SU-DHL-6 (cell line): ENCODE data around the gene WNT10A.

Experiments used
- H2AFZ ChIP-seq: fragments of 200-600 bp; sonication (generic); 2 replicates; pipeline ENCODE4 v1.6.1; 2014; ENCODE audit warnings: low read depth, mild to moderate bottlenecking, moderate library complexity, mixed read lengths, antibody characterized with exemption, low read length; ENCODE audit not compliant: severe bottlenecking
- H3F3A ChIP-seq: fragments of 200-600 bp; shearing (Covaris generic); 2 replicates; pipeline ENCODE4 v1.6.0; 2016; ENCODE audit warnings: antibody characterized with exemption, mild to moderate bottlenecking; ENCODE audit not compliant: insufficient read depth
- H3K27ac ChIP-seq: fragments of 200-600 bp; sonication (generic); 2 replicates; pipeline ENCODE4 v1.5.1; 2016; ENCODE audit warnings: low read depth, mild to moderate bottlenecking, low read length, moderate library complexity, mixed read lengths
- H3K27me3 ChIP-seq: fragments of 200-600 bp; sonication (generic), shearing (Covaris generic); 2 replicates; pipeline ENCODE4 v1.6.0; 2014; ENCODE audit warnings: mild to moderate bottlenecking, low read length
- H3K36me3 ChIP-seq: fragments of 200-600 bp; sonication (generic); 2 replicates; pipeline ENCODE4 v1.6.1; 2014; ENCODE audit warnings: mild to moderate bottlenecking, low read length, mixed read lengths
- H3K4me2 ChIP-seq: fragments of 300-600, 200-600 bp; shearing (Covaris generic), sonication (generic); 2 replicates; pipeline ENCODE4 v1.6.0; 2014; ENCODE audit warnings: low read length, low read depth, mild to moderate bottlenecking; ENCODE audit not compliant: poor library complexity, severe bottlenecking
- H3K4me3 ChIP-seq: fragments of 200-600 bp; sonication (generic); 2 replicates; pipeline ENCODE4 v1.5.1; 2014; ENCODE audit warnings: antibody characterized with exemption, low read length, mild to moderate bottlenecking, mixed read lengths; ENCODE audit not compliant: insufficient read depth, poor library complexity, severe bottlenecking
- H3K79me2 ChIP-seq: fragments of 200-600 bp; sonication (generic); 2 replicates; pipeline ENCODE4 v1.6.1; 2014; ENCODE audit warnings: mild to moderate bottlenecking, low read length, moderate library complexity; ENCODE audit not compliant: insufficient read depth
- H3K9ac ChIP-seq: fragments of 200-600 bp; sonication (generic); 2 replicates; pipeline ENCODE4 v1.7.0; 2014; ENCODE audit warnings: mild to moderate bottlenecking, low read length
- H3K9me2 ChIP-seq: fragments of 200-600 bp; sonication (generic); replicated peaks from 2 replicates; pipeline ENCODE4 v1.6.1; 2014; ENCODE audit warnings: low read length; ENCODE audit not compliant: insufficient read depth
- H3K9me3 ChIP-seq: fragments of 200-600 bp; sonication (generic); 2 replicates; pipeline ENCODE4 v1.6.1; 2014; ENCODE audit warnings: low read length, mixed read lengths; ENCODE audit not compliant: insufficient read depth
- H4K20me1 ChIP-seq: fragments of 200-600 bp; sonication (generic); 2 replicates; pipeline ENCODE4 v1.6.1; 2014; ENCODE audit warnings: low read depth, mild to moderate bottlenecking, antibody characterized with exemption, low read length, moderate library complexity, mixed read lengths
- CTCF ChIP-seq: fragments of 200-600 bp; sonication (generic); IDR thresholded peaks from one replicate; pipeline ENCODE4 v1.5.1; 2017; ENCODE audit warnings: antibody characterized with exemption, mild to moderate bottlenecking, low read length, moderate library complexity; ENCODE audit not compliant: insufficient read depth, poor library complexity, severe bottlenecking
- EZH2phosphoT487 ChIP-seq: fragments of 200-600 bp; sonication (generic), shearing (Covaris generic); conservative IDR thresholded peaks from 2 replicates; pipeline ENCODE4 v1.6.1; 2018; ENCODE audit warnings: mild to moderate bottlenecking, antibody characterized with exemption, low read length, moderate library complexity, mixed read lengths

Gene WNT10A

DNA sequence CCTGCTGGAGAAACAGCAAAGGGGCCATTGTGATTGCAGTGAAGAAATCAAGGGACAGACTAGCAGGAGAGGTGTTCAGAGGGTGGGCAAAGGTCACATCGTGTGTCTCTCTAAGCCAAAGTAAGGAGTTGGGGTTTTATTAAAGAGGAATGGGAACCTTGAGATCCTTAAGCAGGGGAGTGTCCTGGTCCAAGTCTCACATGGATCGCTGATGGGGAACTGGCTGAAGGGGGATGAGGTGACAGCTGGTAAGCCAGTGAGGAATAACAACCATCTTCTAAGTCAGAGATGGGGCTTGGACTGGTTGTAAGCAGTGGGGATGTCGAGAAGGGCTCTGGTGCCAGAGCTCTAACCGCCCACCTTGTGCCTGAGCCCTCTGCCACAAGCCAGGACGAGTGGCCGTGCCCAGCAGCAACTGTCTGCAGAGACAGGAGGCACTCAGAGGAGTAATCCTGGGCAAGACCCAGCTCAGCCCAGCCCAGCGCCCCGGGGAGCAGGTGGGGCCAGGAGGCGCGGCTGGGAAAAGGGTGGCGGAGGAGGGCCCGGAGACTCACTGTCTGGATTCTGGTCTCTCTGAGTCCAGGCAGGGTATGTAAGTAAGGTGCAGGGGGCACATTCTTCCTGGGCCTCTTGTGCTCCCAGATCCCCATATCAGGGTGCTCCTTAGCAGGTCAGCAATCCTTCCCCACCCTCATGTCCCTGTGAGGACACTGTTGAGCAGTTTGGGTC lies 13.7 kb downstream of the WNT10A start:
- H3K9ac ChIP-seq, result peak overlapping the region; percentile 66
- H3K4me3 ChIP-seq, result peak overlapping the region; percentile 31
- H3K9me2 ChIP-seq, result no peaks in the 10 kb centered on the region
- H3K4me2 ChIP-seq, result peak overlapping the region; percentile 64
- H3K27me3 ChIP-seq, result no peaks in the 10 kb centered on the region
- no peak overlapping the region for H2AFZ ChIP-seq
- peak overlapping the region; percentile 96 for H3K27ac ChIP-seq
- no peaks in the 10 kb centered on the region; the same call in 1 of the 2 replicates for H3K79me2 ChIP-seq
- H4K20me1 ChIP-seq, result no peaks in the 10 kb centered on the region
- no peaks in the 10 kb centered on the region for H3K9me3 ChIP-seq
- TF ChIP-seq CTCF, result no peak
- no peak for TF ChIP-seq EZH2phosphoT487
- peaks cover 57% of the 10 kb centered on the region for H3F3A ChIP-seq
- H3K36me3 ChIP-seq, result no peaks in the 10 kb centered on the region

DNA sequence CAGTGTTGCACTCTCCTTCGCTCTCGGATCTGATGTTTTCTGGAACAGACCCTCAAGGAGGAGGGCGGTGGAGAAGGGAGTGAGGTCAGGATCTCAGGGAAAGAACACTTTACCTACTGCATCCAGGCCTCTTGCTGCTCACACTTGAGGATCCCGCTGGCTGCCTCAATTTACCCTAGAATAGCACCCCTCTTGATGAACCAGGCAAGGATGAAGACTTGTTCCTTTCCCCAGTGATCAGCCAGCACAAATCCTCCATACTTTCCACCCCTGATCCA lies 14.2 kb downstream of the WNT10A start:
- Histone ChIP-seq H3K9ac (peak overlapping the region; percentile 66; the same call in 1 of the 2 replicates), H3K27me3 (no peaks in the 10 kb centered on the region), H3K4me3 (no peak overlapping the region), H3K9me2 (no peaks in the 10 kb centered on the region), H3K36me3 (no peaks in the 10 kb centered on the region), H3K79me2 (no peaks in the 10 kb centered on the region; the same call in 1 of the 2 replicates), H4K20me1 (no peaks in the 10 kb centered on the region), H3K9me3 (no peaks in the 10 kb centered on the region), H3K4me2 (no peak overlapping the region), H3K27ac (peak overlapping the region; percentile 96), H3F3A (peaks cover 57% of the 10 kb centered on the region), H2AFZ (no peak overlapping the region)
- TF ChIP-seq EZH2phosphoT487 (no peak), CTCF (no peak)

- Histone ChIP-seq H3K27me3 (no peaks in the 10 kb centered on the region), H3K36me3 (no peaks in the 10 kb centered on the region), H3K27ac (peak overlapping the region; percentile 96), H2AFZ (no peak overlapping the region), H3K9me3 (no peaks in the 10 kb centered on the region), H4K20me1 (no peaks in the 10 kb centered on the region), H3K4me3 (no peak overlapping the region), H3K9me2 (no peaks in the 10 kb centered on the region), H3K9ac (peak overlapping the region; percentile 64; the same call in 1 of the 2 replicates), H3K4me2 (peak overlapping the region; percentile 88), H3K79me2 (no peaks in the 10 kb centered on the region; the same call in 1 of the 2 replicates), H3F3A (peaks cover 57% of the 10 kb centered on the region)
- no peak for TF ChIP-seq CTCF
- no peak for TF ChIP-seq EZH2phosphoT487
Observed at GRCh38 chr2:218895326-218895725, 14.7 kb downstream of the WNT10A start.
